Subcutaneous adipose tissue (tissue), 4 donors: Measurements from ENCODE around the gene ZNF281. TPM values are rescaled to one million over a fixed set of nuclear protein-coding genes. Genes with fewer than 3 reads are reported as not detected.

Source experiments
- CTCF ChIP-seq: fragments of 450-650 bp; IDR thresholded peaks from one replicate; pipeline ENCODE4 v1.5.1; 2016; ENCODE audit warnings: low read depth, mild to moderate bottlenecking, control low read depth, antibody characterized with exemption, moderate library complexity
- total RNA-seq, 4 donors: library from RNA; depleted of rRNA; stranded (reverse); fragments of >200 nt; gene quantifications; one replicate each; pipeline ENCODE4 v1.1.0, GENCODE V29; 2016

Gene ZNF281
- total RNA-seq, 4 donors from 2014 or later = 8.3 to 20.4 (median 14.8) TPM

- no peak for TF ChIP-seq CTCF
These were observed 27.8 kb upstream of the ZNF281 start for GRCh38 chr1:200437556-200438203.

- TF ChIP-seq CTCF = no peak
These were observed 27.3 kb upstream of the ZNF281 start for GRCh38 chr1:200437088-200437487.

GRCh38 chr1:200436436-200436835 is 26.6 kb upstream of the ZNF281 start:
- TF ChIP-seq CTCF = no peak

GRCh38 chr1:200435200-200435780 is 25.5 kb upstream of the ZNF281 start:
- TF ChIP-seq CTCF = no peak

DNA sequence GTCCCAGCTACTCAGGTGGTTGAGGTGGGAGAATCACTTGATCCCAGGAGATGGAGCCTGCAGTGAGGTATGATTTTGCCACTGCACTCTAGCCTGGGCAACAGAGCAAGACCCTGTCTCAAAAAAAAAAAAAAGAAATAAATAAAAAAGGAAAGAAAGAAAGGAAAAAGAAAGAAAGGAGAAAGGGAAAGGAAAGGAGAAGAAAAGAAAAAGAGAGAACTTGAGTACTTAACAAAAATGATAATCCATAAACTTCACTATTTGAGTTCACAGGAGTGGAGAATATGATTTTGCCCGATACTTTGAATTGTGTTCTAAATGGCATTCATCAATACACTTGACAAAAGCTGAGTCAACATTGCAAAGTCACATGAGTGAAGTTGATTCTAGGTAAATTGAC is 23.8 kb upstream of the ZNF281 start:
- no peak for TF ChIP-seq CTCF

- no peak for TF ChIP-seq CTCF
These were observed 22.8 kb upstream of the ZNF281 start for GRCh38 chr1:200432586-200432985.

GRCh38 chr1:200429221-200429751 is 19.4 kb upstream of the ZNF281 start:
- TF ChIP-seq CTCF = no peak
